ENCODE data around the gene USF1.
"Not testable (repeated sequence)": the region's sequence is repeated elsewhere in the genome, so short reads cannot be mapped to it uniquely, and the experiment has no call there.

The USF1 gene

GRCh38 chr1:161069731-161070270, 24.0 kb upstream of the USF1 start, which contains the start of gene ARHGAP30:
ARHGAP30 (minus strand) TSS chr1:161069891; CDS start chr1:161069624, 267 bp downstream.
- TF ChIP-seq CTCF (IDR thresholded peaks at IDR 0.05; ENCODE audit: low read depth, low read length), result no peak
- no peak for DNase-seq (ENCODE audit: extremely low read depth, low read depth)

DNA sequence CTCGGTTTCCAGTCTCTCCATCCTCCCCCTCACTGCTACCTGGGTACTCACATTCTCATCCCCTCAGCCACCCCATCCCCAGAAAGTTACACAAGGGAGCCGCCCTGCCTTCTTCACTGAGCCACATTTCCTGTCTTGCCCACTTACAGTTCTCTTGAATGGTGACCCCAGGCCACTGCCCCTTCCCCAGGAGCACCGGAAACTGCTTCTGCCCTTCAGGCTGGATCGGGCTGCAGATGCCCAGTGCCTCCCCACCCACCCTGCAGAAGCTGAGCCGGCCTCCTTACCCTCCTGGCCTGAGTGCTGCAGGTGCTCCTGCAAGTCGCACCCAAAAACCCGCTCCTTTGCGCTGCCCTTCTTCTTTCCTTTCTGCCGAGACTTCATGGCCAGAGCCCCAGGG, 23.5 kb upstream of the USF1 start:
- TF ChIP-seq CTCF (IDR thresholded peaks at IDR 0.05; ENCODE audit: low read depth, low read length), result no peak
- no peak for DNase-seq (ENCODE audit: extremely low read depth, low read depth)

- DNase-seq (ENCODE audit: extremely low read depth, low read depth), result no peak
- no peak for TF ChIP-seq CTCF (IDR thresholded peaks at IDR 0.05; ENCODE audit: low read depth, low read length)
Measured at GRCh38 chr1:161068306-161069234, 22.8 kb upstream of the USF1 start.

DNA sequence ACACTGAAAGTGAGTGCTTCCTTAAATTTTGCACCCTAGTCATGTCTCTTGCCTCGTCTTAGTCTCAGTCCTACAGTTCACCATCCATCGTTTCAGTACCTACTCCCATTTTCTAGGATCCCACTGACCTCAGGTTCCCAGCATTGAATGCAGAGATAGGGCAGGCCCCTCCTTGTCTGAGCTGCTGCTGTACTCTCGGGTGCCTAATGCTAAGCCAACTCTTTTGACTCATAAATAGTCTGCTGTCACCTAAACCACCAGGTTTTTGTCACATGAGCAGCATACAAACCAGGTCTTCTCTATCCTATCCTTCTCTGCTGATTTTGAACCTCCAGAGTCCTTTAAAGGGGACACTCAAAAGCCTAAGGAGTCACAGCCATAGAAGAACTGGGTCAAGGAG, 20.9 kb upstream of the USF1 start:
- no peak for TF ChIP-seq CTCF (IDR thresholded peaks at IDR 0.05; ENCODE audit: low read depth, low read length)
- no peak for DNase-seq (ENCODE audit: extremely low read depth, low read depth)

- not testable (repeated sequence) for DNase-seq (ENCODE audit: extremely low read depth, low read depth)
Measured at GRCh38 chr1:161065681-161066080, 19.9 kb upstream of the USF1 start.

DNA sequence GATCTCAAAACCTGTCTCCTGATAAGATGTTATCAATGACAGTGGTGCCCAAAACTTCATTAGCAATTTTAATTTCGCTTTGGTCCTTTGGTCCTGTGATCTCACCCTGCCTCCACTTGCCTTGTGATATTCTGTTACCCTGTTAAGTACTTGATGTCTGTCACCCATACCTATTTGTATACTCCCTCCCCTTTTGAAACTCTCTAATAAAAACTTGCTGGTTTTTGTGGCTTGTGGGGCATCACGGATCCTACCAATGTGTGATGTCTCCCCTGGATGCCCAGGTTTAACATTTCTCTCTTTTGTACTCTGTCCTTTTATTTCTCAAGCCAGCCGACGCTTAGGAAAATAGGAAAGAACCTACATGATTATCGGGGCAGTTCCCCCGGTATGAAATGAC, 18.2 kb upstream of the USF1 start:
- DNase-seq (ENCODE audit: extremely low read depth, low read depth), result not testable (repeated sequence)

DNA sequence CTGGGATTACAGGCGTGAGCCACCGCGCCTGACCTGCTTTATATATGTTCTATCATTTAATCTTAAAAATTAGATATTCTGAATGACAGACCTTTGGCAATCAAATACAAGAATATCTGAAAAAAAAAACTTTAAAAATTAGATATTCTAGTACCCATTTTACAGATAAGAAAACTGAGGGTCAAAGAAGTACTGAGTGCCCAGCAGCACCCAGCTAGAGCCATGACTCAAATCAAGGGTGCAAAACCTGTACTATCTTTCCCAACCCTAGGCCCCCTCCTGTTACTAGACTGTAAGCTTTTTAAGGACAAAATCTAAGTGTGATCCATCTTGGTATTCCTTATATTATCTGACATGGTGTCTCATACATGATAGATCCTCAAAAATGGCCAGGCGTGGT, 15.6 kb upstream of the USF1 start:
- DNase-seq (ENCODE audit: extremely low read depth, low read depth), result no peak
- no peak for TF ChIP-seq CTCF (IDR thresholded peaks at IDR 0.05; ENCODE audit: low read depth, low read length)

- no peak for DNase-seq (ENCODE audit: extremely low read depth, low read depth)
- no peak for TF ChIP-seq CTCF (IDR thresholded peaks at IDR 0.05; ENCODE audit: low read depth, low read length)
Measured at GRCh38 chr1:161059293-161059692, 13.5 kb upstream of the USF1 start.
